Measurements from ENCODE around the gene ADAMTS12. TPM values are rescaled to one million over a fixed set of nuclear protein-coding genes. Genes with fewer than 3 reads are reported as not detected.

ADAMTS12 gene
- total RNA-seq, 1 experiment from 2014 or later = 17.5 TPM

DNA sequence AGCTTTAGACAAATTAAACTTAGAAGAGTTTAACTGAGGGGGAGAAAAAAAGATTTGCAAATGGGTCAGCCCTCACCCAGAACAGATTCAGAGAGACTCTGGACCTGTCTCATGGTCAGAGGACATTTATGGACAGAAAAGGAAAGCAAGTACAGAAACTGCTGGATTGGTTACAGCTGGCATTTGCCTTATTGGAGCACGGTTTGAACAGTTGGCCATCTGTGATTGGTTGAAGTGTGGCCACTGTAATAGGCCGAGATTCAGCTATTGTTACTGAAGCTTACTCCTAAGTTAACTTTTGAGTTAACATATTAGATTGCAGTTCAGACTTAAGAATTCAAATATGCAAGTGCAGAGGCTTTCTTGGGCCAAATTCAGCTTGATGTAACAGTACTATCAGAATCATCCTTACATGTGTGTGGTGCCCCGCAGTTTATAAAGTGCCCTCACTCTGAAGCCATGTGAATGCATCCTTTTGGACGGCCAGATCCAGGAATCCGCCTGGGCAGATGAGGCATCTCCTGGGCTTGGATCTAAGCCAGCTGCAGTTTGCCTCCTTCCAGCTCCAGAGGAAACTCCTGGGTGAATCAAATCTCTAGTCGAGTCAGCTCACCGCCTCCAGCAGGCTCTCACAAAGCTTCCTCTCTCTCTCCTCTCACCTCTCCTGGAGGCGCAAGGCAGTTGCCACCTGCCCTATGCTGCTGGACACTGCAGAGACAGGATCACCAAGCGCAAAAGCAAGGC, 165.2 kb downstream of the ADAMTS12 start:
- Histone ChIP-seq H3K27me3 (no peaks in the 10 kb centered on the region), H3K4me3 (no peak overlapping the region), H3K36me3 (no peaks in the 10 kb centered on the region), H3K4me1 (no peaks in the 10 kb centered on the region), H3K27ac (no peak overlapping the region), H3K9me3 (replicated peaks) (no peaks in the 10 kb centered on the region)
- no peak for DNase-seq

DNA sequence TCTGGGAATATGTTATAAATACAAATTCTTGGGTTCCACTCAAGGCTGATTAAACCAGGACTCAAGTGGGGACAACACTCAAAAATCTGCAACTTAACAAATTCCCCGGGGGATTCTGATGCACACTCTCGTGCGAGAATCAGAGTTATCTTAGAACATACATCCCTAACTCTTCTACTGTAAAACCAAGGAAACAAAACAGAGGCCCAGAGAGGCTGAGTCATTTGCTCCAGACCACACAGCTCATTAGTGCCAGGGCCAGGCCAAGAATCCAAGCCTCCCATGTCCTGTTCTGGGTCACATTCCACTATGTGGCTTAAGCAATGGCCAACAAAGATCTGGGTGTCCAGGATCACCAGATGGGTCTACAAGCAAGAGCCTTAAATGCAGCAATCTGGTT, 166.0 kb downstream of the ADAMTS12 start:
- Histone ChIP-seq H3K27me3 (no peaks in the 10 kb centered on the region), H3K27ac (no peak overlapping the region), H3K4me1 (no peaks in the 10 kb centered on the region), H3K36me3 (no peaks in the 10 kb centered on the region), H3K9me3 (replicated peaks) (no peaks in the 10 kb centered on the region), H3K4me3 (no peak overlapping the region)
- DNase-seq = no peak

DNA sequence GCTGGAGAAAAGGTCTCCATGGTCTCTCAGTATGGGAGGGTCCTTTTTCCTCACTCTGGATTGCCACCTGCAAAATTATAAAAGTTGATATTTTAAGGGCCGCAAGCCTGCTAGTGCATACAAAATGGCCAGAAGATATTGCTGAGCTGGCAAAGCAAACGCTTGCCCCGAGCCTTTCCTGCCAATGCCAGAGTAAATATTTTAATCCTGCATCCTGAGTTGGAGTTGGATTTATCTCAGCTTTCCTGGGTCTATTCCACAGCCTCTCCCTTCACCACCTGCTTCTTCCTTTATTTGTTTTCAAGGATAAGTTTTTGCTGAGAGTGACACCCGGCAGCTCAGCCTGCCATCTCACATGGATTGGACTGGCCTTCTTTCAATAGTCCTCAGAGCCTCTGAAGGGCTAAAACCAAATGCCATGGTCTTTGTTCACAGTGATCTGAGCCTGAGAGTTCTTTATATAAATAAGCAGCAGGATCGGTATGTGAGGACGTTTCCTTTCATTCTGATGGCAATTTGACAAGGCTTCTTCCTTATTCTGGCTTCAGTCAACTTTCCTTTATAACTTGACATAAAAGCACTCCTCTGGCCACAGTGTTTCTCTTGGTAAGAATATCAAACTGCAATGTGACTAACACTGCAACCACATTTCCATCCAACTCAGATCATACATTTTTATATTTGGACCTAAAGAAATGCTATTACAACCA, 170.1 kb downstream of the ADAMTS12 start:
- no peaks in the 10 kb centered on the region for H3K36me3 ChIP-seq
- H3K27me3 ChIP-seq = no peaks in the 10 kb centered on the region
- no peak overlapping the region for H3K27ac ChIP-seq
- no peaks in the 10 kb centered on the region for H3K9me3 ChIP-seq (replicated peaks)
- no peaks in the 10 kb centered on the region for H3K4me1 ChIP-seq
- no peak for DNase-seq
- H3K4me3 ChIP-seq = no peak overlapping the region

DNA sequence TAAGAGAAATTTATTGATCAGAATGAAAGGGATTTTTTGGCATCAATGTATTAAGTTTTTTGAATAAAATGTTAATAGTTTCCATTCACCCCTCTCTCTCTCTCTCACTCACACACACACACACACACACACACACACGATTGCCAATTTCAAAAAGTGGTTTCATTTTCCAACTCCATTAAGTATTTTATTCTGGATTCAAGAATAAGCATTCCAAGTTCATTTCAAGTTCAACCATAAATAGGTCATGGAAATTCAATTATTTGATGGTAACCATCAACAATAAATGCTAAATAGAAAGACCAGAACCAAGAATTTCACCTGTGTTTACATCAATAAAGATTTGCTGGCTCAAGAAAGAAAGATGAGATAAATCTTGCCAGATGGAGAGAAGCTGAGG, 171.6 kb downstream of the ADAMTS12 start:
- Histone ChIP-seq H3K4me3 (no peak overlapping the region), H3K27me3 (no peaks in the 10 kb centered on the region), H3K27ac (no peak overlapping the region), H3K9me3 (replicated peaks) (no peaks in the 10 kb centered on the region), H3K4me1 (no peaks in the 10 kb centered on the region), H3K36me3 (no peaks in the 10 kb centered on the region)
- no peak for DNase-seq

DNA sequence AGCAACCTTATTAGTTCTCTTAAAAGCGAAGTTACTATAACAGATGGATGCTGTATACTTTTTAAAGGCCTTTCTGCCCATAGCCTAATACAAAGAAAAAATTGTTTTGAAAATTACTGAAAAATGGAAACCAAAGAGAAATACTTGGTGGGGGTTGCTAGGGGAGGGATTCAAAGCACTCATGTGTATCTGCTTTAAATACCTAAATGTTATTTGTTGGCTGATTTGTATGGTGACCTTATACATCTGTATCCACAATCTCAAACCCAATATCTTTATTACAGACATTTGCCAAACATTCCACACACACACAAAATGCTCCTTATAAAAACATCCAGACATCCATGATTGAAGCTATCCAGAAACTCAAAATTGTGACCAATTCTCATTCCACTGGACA, 172.0 kb downstream of the ADAMTS12 start:
- H3K4me1 ChIP-seq = no peaks in the 10 kb centered on the region
- DNase-seq = no peak
- H3K9me3 ChIP-seq (replicated peaks) = no peaks in the 10 kb centered on the region
- H3K4me3 ChIP-seq = no peak overlapping the region
- H3K27me3 ChIP-seq = no peaks in the 10 kb centered on the region
- H3K27ac ChIP-seq = no peak overlapping the region
- no peaks in the 10 kb centered on the region for H3K36me3 ChIP-seq

DNA sequence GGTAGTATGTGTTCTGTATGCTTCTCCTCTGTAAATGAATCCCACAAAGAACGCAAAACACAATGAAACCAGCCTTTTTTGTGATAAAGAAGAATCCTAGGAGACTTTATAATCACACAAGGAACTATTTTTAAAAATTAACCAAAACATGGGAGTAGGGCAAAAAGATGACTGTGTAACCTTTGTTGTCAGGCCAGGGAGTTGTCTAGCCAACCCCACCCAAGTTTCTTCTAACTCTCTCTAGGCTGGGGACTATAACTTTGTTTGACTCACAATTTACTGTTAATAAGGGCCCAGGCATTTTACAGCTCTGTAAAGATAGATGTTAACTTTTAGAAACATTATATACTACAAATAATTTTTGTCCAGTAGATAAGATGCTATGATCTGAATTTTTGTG, 176.1 kb downstream of the ADAMTS12 start:
- Histone ChIP-seq H3K36me3 (no peaks in the 10 kb centered on the region), H3K4me1 (no peaks in the 10 kb centered on the region), H3K27ac (no peak overlapping the region), H3K9me3 (replicated peaks) (no peaks in the 10 kb centered on the region; the same call in 1 of the 2 replicates), H3K4me3 (no peak overlapping the region), H3K27me3 (no peaks in the 10 kb centered on the region)
- no peak for DNase-seq

DNA sequence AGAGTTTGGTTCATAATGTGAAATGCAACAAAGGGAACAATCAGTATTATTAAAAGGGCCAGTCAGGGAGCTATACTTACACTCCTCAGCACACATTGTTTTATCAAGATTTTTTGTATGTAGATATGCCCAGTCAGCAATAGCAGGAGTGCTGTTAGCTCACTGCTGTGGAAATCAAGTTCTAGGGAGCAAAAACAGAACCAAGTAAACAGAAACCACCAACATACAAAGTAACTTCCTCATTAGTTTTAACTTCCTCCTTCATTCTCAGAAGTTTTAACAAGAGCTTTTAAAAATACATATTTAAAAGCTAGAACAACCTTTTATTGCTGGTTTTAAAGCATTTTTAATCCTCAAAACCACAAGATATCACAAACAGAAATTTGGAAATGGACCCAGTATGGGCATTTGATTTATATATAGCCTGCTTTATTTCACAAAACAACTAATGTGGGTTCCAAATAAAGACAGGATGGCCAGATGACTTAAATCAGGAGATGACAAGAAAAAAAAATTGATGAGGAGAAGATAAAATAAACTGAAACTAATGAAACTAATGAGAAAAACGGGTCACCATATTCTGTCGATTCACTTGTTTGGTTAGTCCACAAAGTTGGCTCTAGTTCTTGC, 178.5 kb downstream of the ADAMTS12 start:
- DNase-seq = no peak
- Histone ChIP-seq H3K27me3 (no peaks in the 10 kb centered on the region), H3K4me1 (no peaks in the 10 kb centered on the region), H3K4me3 (no peak overlapping the region), H3K9me3 (replicated peaks) (peaks cover 5% of the 10 kb centered on the region; the same call in 1 of the 2 replicates), H3K27ac (no peak overlapping the region), H3K36me3 (no peaks in the 10 kb centered on the region)

DNA sequence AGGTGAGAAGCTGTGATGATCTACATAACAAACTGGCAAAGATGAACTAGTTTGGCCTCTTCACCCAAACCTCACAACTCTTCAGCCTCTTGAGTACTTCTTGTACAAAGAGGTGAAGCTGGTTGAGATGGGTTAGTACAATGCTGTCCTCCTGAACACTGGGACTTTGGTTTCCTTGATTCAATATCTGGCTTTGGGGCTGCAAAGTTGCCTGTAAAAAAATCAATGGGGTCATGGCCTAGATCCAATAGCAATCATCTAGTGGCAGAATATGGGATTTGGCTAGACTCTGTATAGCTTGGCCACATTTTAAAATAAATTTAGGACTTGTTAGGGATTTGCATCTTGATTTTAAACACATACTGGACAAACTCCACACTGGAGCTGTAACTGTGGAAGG, 179.1 kb downstream of the ADAMTS12 start:
- DNase-seq = no peak
- Histone ChIP-seq H3K27me3 (no peaks in the 10 kb centered on the region), H3K27ac (no peak overlapping the region), H3K36me3 (no peaks in the 10 kb centered on the region), H3K4me1 (no peaks in the 10 kb centered on the region), H3K4me3 (no peak overlapping the region), H3K9me3 (replicated peaks) (peaks cover 5% of the 10 kb centered on the region; the same call in 1 of the 2 replicates)

DNA sequence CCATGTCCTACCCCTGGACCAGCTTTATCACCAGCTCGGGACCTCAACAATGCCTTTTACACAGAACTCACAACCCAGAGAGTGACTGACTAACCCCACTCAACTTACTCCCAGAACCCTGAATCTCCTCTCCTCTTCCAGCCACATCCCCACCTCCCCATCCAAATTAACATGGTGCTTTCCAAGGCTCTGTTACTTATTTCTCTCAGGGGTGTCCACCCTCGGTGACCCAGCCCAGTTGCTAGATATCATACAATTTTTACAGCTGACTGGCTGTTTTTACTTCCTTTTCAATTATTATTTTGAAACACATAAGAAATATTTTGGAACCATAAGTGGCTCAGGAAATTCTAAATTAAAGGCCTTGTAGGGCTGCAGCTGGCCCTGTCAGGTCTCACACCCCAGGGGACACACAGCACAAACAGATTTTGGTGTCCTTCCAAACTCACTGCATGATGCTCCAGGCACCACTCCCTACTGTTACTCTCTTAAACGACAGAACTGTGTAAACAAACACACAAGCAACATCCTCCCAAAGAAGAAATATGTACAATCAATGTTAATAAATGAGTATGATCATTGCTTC, 180.6 kb downstream of the ADAMTS12 start:
- Histone ChIP-seq H3K27me3 (no peaks in the 10 kb centered on the region), H3K9me3 (replicated peaks) (peaks cover 11% of the 10 kb centered on the region; the same call in 1 of the 2 replicates), H3K4me3 (no peak overlapping the region), H3K4me1 (no peaks in the 10 kb centered on the region), H3K36me3 (no peaks in the 10 kb centered on the region), H3K27ac (no peak overlapping the region)
- DNase-seq = no peak

DNA sequence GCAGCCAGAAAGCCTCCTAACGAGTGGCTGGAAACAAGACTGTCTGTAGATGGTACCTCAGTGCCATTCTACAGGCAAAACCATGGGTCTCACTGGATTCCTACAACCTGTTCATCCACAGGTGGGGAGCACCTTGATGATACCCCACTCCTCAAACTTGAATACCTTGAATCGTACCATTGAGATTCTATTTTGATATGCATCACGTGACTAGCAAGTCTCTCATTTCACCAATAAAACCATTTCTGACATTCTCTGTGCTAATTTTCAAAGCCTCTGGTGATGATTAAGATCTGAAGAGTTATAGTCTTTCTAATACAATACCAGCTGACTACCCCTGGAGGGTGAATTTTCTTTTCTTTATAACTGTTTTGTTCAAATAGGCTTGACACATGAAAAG, 188.9 kb downstream of the ADAMTS12 start:
- Histone ChIP-seq H3K4me1 (peaks cover 4% of the 10 kb centered on the region; the same call in 1 of the 2 replicates), H3K4me3 (no peak overlapping the region), H3K36me3 (no peaks in the 10 kb centered on the region), H3K27ac (no peak overlapping the region), H3K9me3 (replicated peaks) (peaks cover 6% of the 10 kb centered on the region; the same call in 1 of the 2 replicates), H3K27me3 (no peaks in the 10 kb centered on the region)
- DNase-seq = no peak

DNA sequence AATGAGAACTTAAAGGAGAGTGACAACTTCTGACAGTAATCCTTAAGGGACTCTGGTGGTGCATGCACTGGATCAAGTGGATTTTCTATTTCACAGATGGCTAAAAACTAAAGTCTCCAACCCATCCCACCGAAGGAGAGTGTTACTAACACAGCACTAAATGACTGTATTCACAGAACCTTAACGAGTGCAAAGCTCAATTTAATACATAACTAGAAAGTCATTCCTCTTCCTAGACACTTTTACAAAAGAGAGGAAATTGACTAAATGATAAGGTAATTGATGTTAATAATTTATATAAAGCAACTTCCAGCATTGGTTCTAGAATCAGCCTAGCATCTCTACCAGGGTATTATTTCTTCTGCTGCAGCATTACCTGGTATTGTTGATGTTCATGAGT, 189.8 kb downstream of the ADAMTS12 start:
- H3K27me3 ChIP-seq = no peaks in the 10 kb centered on the region
- H3K27ac ChIP-seq = no peak overlapping the region
- H3K4me1 ChIP-seq = peaks cover 4% of the 10 kb centered on the region; the same call in 1 of the 2 replicates
- H3K4me3 ChIP-seq = no peak overlapping the region
- DNase-seq = no peak
- no peaks in the 10 kb centered on the region for H3K36me3 ChIP-seq
- no peaks in the 10 kb centered on the region; the same call in 1 of the 2 replicates for H3K9me3 ChIP-seq (replicated peaks)

DNA sequence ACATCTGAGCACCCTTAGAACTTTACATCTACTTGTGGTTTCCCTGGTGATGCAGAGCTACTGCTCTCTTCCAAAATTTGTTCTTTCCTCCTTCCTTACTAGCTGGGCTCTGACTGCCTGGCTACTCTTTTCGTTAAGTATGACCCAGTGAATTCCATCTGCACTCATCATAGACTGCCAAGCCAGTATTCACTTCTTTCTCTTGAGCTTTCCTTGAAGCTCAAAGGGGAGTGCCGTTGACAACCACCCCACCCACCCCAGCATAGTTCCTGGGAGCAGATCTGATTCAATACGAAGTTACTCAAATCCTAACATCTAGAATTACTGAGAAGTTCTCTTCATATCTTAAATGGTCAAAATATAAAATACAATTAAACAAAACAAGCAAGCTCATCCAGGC, 190.5 kb downstream of the ADAMTS12 start:
- no peaks in the 10 kb centered on the region for H3K27me3 ChIP-seq
- H3K36me3 ChIP-seq = no peaks in the 10 kb centered on the region
- DNase-seq = no peak
- H3K9me3 ChIP-seq (replicated peaks) = no peaks in the 10 kb centered on the region; the same call in 1 of the 2 replicates
- H3K27ac ChIP-seq = no peak overlapping the region
- H3K4me3 ChIP-seq = no peak overlapping the region
- peaks cover 4% of the 10 kb centered on the region; the same call in 1 of the 2 replicates for H3K4me1 ChIP-seq

DNA sequence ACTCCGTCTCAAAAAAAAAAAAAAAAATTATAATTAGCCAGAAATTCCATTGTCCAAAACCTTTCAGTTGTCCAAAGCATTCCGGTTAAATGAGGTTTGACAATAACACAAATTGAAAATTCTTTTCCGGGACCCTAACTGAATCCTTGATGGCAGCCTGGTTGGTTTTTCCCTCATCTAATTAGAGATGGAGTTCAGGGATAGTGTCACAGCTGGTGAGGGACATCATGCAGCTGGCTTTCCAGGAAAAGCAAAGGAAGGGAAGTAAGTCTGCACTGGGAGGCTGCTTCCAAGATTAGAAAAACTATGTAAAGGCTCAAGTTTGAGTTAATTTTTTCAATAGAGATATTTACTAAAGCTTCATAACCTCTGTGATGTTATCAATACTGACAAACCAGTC, 195.4 kb downstream of the ADAMTS12 start:
- DNase-seq = peak in 1 of 2 experiments; percentile 29
- H3K27ac ChIP-seq = no peak overlapping the region
- no peaks in the 10 kb centered on the region for H3K4me1 ChIP-seq
- no peaks in the 10 kb centered on the region for H3K27me3 ChIP-seq
- no peaks in the 10 kb centered on the region for H3K36me3 ChIP-seq
- H3K9me3 ChIP-seq (replicated peaks) = no peaks in the 10 kb centered on the region
- no peak overlapping the region for H3K4me3 ChIP-seq

DNA sequence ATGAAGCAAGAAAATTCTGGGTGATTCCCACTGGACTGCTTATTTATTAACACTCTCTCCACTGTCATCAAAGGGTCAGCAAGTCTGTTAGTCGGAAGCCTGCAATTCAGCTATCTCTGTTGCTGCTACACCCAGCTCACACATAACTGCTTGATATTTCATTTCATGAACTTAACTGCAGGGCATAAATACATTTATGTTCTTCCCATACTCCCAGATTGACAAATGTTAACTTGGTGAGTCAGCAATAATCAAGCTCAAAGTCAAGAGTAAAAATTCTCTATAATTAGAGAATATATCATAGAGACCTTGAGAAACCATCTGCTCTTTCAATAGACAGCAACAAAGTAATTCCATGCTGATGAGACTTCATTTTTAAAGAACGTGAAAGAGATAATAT, 198.8 kb downstream of the ADAMTS12 start:
- H3K27me3 ChIP-seq = no peaks in the 10 kb centered on the region
- H3K4me3 ChIP-seq = no peak overlapping the region
- no peak overlapping the region for H3K27ac ChIP-seq
- DNase-seq = no peak
- H3K4me1 ChIP-seq = no peaks in the 10 kb centered on the region
- no peaks in the 10 kb centered on the region for H3K9me3 ChIP-seq (replicated peaks)
- no peaks in the 10 kb centered on the region for H3K36me3 ChIP-seq

DNA sequence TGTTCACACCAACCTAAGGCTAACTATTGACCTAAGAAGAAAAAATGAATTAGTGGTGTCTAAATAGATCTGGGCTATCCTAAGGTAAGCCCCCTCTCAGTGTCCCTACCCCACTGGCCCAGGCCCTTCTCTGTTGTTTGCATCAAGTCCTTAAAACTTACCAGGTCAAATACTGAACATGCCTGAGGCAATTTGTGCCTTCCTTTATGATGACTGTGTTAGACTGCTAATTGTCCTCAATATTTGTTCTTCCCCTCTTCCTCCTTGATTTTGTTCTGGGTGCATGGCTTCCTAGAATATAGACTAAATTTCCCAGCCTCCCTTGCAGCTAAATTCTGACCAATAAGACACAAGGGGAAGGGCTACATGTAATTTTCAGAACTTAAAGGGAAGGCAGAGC, 199.9 kb downstream of the ADAMTS12 start:
- no peaks in the 10 kb centered on the region for H3K36me3 ChIP-seq
- no peaks in the 10 kb centered on the region for H3K27me3 ChIP-seq
- no peak overlapping the region for H3K4me3 ChIP-seq
- no peak overlapping the region for H3K27ac ChIP-seq
- H3K9me3 ChIP-seq (replicated peaks) = no peaks in the 10 kb centered on the region
- no peaks in the 10 kb centered on the region for H3K4me1 ChIP-seq
- DNase-seq = no peak

Measured in SJCRH30 (cell line).